Fibroblast of skin of scalp (primary cell): ENCODE measurements around the gene SCGN. TPM values are rescaled to one million over a fixed set of nuclear protein-coding genes. Genes with fewer than 3 reads are reported as not detected.

ENCODE experiments used
- DNase-seq: peaks from one replicate; pipeline ENCODE4 v3.0.0-alpha.2; 2013
- polyA plus RNA-seq, 2 experiments: library from polyadenylated mRNA; unstranded; fragments of 120-200 nt; gene quantifications; one replicate each; pipeline ENCODE4 v1.2.1, GENCODE V29; 2013; ENCODE audit not compliant: insufficient read length in 2 of 2

SCGN gene
- polyA plus RNA-seq (2013, experiment 1 of 2; ENCODE audit: insufficient read length), result not detected
- polyA plus RNA-seq (2013, experiment 2 of 2; ENCODE audit: insufficient read length), result not detected

GRCh38 chr6:25652007-25652515 is at the start of gene SCGN:
Gene SCGN, plus strand, starts transcription at chr6:25652215. Its CDS starts 189 bp downstream, at chr6:25652404.
- DNase-seq, result peak; percentile 63

GRCh38 chr6:25602674-25602982 is 49.4 kb upstream of the SCGN start:
- DNase-seq, result no peak

DNA sequence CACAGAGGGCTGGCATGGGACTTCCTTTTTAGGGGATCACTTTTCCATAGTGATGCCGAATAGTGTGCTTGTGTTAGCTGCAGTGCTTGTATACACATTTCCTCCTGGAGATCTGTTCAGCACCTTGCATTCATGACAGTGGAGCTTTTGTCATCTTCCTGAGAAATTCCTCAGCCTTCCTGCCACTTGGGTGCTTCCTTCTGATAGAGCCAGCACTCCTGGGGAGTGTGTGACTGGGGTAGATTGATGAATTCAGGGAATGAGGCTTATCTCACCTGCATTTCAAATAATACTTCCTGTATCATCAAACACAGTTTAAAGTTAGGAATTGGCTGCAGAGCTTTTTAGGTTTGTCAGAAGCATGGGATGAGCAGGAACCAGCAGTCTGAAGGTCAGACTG is 48.8 kb upstream of the SCGN start:
- no peak for DNase-seq

DNA sequence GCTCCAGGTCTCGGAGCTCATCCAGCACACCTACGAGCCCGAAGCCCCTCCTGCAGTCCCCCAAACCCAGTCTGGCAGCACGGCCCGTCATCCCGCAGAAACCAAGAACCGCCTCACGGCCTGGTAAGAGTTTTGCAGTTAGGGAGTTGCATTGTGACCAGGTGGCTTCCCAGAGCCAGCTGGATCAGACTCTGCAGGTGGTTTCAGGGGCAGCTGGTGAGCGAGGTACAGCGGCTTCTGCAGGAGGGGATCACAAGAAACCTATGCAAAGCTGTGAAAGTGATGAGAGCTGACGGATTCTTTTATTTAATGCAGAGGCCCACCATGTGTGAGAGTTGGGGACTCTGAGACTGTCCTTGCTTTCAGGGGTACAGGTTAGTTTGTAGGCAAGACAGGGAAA is 45.9 kb upstream of the SCGN start:
- DNase-seq, result no peak

DNA sequence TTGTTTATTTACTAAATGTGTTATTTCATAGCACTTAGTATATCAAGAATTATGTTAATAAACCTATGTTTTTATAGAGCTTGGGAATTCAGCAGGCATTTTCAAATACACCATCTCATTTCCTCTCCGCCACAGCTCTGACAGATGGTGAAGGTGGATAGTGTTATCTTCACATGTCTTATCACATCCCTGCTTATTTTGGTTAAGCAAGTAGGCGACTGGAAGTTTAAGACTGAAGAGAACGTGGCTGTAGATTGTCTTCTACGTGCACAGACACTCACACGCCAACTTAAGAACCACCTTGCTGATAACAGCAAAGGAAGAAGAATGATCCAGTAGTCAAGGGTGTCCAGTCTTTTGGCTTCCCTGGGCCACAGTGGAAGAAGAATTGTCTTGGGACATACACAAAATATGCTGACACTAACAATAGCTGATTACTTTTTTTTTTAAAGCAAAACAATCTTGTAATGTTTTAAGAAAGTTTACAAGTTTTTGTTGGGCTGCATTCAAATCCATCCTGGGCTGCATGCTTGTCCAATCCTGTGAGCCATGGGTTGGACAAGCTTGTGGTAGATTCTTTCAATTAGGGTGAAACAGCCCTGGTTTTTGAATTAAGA is 43.3 kb upstream of the SCGN start:
- no peak for DNase-seq

GRCh38 chr6:25612666-25613065 is 39.3 kb upstream of the SCGN start:
- DNase-seq, result no peak

DNA sequence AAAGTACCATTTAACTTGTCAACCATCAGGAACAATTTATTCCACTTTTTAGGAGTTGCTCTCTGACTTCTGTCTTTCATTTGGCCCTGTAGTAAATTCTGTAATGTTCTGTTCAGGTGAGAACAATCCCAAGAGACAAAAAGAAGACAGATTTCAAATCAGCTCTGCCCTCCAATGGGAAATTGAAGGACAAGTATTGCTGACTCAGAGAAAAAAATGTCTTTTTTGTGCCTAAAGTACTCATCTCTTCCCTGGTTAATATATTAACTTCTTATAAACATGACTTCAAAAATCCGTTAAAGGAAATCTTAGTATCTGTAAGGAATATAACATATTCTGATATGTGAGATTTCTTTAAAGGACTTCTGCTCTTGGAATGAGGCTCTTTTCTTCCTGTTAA is 38.6 kb upstream of the SCGN start:
- DNase-seq, result no peak

- DNase-seq, result no peak
Observed at GRCh38 chr6:25614052-25614451, 38.0 kb upstream of the SCGN start.

- DNase-seq, result no peak
Observed at GRCh38 chr6:25615471-25615870, 36.5 kb upstream of the SCGN start.

GRCh38 chr6:25617997-25618396 is 34.0 kb upstream of the SCGN start:
- no peak for DNase-seq

DNA sequence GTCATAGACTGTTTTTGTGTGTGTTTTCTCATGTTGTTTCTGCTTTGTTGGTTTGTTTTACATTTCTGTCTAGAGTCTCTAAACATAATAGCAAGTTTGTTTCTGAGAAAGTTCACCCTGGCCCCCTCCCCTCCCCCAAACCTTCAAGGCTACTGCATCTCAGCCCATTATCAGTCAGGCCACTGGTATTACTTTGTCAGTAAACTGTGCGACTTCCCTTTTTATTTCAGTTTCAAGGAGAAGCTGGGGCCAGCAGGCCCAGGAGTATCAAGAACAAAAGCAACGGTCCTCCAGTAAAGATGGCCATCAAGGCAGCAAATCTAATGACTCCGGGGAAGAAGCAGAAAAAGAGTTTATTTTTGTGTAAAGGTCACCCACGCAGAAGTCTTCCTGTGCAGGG is 32.8 kb upstream of the SCGN start:
- no peak for DNase-seq

- DNase-seq, result no peak
Observed at GRCh38 chr6:25620391-25620790, 31.6 kb upstream of the SCGN start.

DNA sequence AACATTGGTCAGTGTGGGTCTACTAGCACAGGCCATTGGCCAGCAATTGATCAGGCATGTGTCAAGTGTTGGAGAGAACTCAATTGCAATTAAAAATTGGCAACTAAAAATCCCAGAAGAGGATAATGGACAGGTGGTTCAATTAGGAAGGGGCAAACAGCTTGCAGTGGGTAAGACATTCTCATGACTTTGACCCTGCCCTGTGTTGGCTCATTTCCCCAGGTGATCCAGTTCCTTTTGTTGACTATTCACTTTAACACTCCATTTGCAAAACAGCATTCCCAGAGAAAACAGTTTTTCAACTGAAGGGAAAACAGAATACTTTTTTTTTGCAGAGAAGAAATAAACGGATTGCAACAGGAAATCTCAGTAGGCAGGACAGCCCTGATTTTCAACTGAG is 28.9 kb upstream of the SCGN start:
- DNase-seq, result no peak

GRCh38 chr6:25623879-25624278 is 28.1 kb upstream of the SCGN start:
- no peak for DNase-seq

- DNase-seq, result no peak
Observed at GRCh38 chr6:25627001-25627400, 25.0 kb upstream of the SCGN start.

DNA sequence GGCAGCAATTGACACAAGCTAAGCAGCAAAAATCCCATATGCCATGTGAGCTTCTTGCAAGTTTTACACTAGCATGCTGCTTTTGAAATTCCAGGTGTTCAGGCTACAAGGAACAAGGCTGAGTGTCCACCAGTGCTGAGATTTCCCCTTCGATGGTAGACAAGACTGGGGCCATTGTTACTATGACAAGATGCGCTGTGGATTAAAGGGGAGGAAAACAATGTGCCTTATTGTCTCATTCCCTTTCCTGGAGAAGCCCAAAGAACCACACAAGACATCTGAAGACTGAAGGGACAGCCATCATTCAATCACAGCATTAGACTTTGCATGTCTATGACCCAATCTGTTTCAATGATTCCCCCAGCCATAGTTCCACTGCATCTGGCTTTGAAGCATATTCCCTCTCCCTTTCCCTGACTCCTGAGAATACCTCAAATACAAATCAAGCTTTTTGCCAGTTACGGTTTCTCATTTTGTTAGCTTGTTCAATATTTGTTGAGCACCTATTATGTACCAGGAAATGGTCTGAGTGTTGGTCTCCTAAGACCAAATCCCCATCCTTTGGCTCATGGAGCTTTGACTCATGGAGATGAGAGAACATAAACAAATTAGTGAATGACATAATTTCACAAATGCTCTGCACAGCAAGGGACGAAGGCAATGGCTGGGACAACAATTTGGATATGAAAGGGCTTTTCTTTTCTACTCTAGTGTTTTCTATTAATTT is 23.4 kb upstream of the SCGN start:
- no peak for DNase-seq

DNA sequence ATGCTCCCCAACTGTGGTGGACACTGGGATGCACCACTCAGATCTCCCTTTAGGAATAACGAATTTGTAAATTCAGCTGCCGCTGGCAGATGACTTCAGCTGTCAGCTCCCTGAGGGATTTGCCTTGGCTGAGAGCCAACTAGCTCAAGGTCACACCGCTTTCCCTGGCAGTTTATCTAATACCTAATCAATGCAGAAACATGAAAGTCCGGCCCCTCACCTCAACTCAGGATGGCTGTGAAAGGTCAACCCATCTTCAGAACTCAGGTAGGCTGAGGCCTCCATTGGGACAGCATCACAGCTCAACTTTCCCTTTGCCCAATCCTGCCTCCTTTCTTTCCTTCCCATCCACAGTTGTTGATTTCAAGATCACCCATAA is 22.8 kb upstream of the SCGN start:
- DNase-seq, result no peak

GRCh38 chr6:25630508-25631278 is 21.3 kb upstream of the SCGN start:
- DNase-seq, result no peak

DNA sequence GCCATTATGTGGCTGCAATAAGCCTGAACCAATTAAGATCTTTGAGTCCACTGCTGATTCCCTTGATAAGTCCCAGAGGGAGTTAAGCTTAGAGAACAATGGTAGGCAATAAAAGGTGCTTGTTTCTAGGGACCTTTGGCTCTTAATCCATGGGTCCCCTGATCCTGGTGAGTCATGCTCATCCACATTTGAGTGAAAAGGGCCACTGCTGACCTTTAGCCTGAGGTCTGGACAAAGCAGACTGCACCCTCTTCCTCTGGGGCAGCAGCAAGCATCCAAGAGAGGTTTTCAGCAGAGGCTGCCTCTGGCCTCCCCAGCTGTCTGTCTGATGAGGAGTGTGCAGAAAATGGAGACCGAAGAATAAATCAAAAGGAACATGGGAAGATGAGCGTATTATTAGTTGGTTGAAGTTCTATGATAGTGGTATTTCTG is 16.1 kb upstream of the SCGN start:
- DNase-seq, result no peak

GRCh38 chr6:25637211-25637610 is 14.8 kb upstream of the SCGN start:
- no peak for DNase-seq

DNA sequence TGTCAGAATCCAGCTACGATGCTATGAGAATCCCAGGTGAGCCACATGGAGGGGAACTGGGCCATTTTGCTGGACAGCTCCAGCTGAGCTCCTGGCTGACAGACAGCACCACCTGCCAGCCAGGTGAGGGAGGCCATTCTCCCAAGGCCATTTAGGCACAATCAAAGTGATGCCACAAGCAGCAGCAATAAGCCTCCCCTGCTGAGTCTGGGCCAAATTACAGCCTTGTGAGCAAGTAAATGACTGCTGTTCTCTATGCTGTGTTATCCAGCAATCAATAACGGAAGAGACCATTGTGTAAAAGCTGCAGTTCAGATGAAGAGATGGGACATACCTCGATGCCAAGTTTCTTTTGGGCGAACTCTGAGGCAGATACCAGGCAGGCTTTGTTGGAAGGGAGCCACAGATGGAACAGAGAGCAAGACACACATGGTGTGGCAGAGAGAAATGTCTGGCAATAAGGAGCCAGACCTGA is 14.0 kb upstream of the SCGN start:
- DNase-seq, result no peak

- DNase-seq, result no peak
Observed at GRCh38 chr6:25639653-25640052, 12.4 kb upstream of the SCGN start.

GRCh38 chr6:25640446-25640845 is 11.6 kb upstream of the SCGN start:
- DNase-seq, result no peak
